ENCODE measurements around the gene TTC28.

Gene TTC28

DNA sequence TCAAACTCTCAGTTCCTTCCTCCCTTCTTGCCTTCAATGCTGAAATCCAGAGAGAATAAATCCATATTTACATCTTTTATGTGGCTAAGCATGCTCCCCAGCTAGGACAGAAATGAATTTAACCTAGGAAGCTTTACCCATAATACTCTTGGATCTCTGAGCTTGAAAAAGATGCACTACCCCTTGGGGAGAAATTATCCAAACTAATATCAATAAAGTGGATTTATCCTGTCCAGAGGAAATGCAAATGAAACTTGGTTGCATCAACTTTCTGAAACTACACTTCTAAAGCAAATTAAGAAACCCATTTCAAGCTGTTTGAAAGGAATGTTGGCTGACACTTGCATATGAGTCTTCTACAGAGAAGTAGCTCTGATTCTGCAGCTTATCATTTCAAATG, 347.9 kb downstream of the TTC28 start:
- H3K4me3 ChIP-seq (ENCODE audit: low read depth, low read length), result no peak overlapping the region
- TF ChIP-seq, protein P1, sequence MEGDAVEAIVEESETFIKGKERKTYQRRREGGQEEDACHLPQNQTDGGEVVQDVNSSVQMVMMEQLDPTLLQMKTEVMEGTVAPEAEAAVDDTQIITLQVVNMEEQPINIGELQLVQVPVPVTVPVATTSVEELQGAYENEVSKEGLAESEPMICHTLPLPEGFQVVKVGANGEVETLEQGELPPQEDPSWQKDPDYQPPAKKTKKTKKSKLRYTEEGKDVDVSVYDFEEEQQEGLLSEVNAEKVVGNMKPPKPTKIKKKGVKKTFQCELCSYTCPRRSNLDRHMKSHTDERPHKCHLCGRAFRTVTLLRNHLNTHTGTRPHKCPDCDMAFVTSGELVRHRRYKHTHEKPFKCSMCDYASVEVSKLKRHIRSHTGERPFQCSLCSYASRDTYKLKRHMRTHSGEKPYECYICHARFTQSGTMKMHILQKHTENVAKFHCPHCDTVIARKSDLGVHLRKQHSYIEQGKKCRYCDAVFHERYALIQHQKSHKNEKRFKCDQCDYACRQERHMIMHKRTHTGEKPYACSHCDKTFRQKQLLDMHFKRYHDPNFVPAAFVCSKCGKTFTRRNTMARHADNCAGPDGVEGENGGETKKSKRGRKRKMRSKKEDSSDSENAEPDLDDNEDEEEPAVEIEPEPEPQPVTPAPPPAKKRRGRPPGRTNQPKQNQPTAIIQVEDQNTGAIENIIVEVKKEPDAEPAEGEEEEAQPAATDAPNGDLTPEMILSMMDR (IDR thresholded peaks at IDR 0.05; ENCODE audit: borderline replicate concordance, insufficient read depth, low read depth, low read length), result no peak

DNA sequence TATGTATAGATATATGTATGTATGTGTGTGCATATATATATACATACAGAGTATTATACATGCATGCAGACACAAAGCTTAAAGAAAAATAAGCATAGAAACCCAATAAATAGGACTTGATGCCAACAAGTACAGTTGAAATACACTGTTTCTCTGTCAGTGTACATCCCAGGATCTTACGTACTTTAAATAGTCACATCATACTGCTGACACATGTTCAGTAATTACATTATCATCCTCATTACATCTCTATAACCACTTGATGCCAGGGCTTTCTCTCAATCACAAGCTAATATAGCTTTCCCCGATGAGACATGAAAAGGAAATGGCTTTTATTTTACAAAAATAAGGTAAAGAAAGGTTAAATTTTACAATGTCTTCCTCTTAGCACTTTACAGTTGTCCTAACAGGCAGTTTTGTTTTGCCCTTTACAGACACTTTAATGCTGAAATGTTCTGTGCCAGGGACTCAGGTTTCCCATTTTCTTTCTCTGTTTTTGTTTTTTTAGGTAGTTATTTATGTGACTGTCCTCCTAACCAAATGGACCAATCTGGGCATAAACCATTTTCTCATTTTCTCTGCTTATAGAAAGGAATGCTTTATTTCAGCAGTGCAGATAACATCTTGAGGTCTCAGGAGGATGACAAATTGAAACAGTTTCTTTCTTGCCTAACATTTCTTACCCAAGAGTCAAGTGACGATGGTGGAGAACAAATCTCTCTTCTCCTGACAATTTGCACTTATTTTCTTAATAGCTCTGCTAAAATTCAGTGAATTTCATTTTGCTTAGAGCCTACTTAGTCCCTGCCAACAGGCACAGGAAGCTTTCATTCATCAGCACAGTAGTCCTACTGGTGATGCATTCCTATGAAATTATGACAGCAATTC, 350.2 kb downstream of the TTC28 start:
- no peak overlapping the region for H3K4me3 ChIP-seq (ENCODE audit: low read depth, low read length)
- TF ChIP-seq, protein P1 (IDR thresholded peaks at IDR 0.05; ENCODE audit: borderline replicate concordance, insufficient read depth, low read depth, low read length), result no peak

DNA sequence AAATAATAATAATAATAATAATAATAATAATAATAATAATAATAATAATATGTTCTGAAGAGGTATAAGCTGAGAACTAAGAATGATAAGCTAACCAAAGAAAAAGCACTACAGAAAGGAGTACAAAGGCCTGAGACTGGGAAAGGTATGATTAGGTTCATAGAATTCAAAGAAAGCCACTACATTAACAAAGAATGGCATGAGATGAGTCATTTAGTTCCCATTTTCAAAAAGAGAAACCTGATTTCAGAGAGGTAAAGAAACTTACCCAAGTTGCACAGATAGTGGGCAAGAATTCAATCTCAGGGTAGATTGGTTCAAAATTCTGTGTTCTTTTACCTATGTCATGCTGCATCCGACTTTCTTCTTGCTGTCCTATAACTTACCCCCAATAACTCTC, 350.9 kb downstream of the TTC28 start:
- no peak overlapping the region for H3K4me3 ChIP-seq (ENCODE audit: low read depth, low read length)
- TF ChIP-seq, protein P1 (IDR thresholded peaks at IDR 0.05; ENCODE audit: borderline replicate concordance, insufficient read depth, low read depth, low read length), result no peak

DNA sequence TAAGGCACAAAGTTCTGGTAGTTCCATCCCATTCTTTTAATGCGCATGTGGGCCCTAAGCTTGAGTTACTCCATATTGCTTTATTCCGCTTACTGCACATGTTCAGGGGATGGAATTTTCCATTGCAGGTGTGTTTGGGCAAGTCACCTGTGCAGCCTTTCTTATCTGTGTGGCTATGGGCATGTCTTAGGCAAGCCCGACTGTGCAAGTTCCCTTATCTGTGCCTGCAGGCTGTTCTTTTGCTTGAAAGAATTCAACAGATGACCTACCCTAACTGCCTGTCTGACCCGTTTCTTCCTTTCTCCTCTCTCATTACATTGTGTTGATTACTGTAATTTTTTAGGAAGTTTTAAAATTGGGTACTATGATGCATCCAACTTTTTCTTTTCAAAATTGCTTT, 363.6 kb downstream of the TTC28 start:
- TF ChIP-seq, protein P1 (IDR thresholded peaks at IDR 0.05; ENCODE audit: borderline replicate concordance, insufficient read depth, low read depth, low read length), result no peak
- no peak overlapping the region for H3K4me3 ChIP-seq (ENCODE audit: low read depth, low read length)

DNA sequence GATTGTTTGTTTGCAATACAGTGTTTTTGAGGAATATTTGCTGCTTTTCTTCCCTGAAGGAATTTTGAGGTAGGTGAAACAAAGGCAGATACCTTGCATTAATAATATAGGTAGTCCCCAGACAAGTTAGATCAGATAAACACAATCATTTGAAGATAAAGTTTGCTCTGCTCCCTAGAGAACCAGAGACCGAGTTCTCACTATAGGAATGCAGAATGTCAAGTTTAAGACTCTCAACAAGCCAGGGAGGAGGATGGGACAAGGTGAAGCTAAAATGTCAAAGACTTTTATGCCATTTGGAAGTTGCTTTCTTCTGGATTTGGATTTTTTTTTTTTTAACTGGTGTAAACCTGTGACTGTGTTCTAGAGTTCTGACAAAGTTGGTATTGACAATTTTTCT, 364.7 kb downstream of the TTC28 start:
- H3K4me3 ChIP-seq (ENCODE audit: low read depth, low read length), result no peak overlapping the region
- TF ChIP-seq, protein P1 (IDR thresholded peaks at IDR 0.05; ENCODE audit: borderline replicate concordance, insufficient read depth, low read depth, low read length), result no peak

DNA sequence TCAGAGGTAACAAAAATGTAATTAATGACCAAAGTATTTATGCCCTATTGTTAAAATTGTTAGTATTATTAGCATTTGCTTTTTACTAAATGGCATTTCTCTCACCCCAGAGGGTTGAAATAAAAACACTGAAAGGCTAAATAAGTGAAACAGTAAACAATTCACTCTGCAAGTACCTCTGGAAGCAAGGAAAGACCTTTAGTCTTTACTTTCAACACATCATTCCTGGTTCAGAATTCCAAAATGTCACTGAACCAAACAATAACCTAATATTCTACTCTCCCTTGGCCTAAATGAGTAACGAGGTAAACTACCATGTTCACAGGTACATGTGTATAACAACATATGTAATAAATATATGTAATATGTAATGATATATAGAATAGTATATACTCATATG, 369.3 kb downstream of the TTC28 start:
- H3K4me3 ChIP-seq (ENCODE audit: low read depth, low read length), result no peak overlapping the region
- TF ChIP-seq, protein P1 (IDR thresholded peaks at IDR 0.05; ENCODE audit: borderline replicate concordance, insufficient read depth, low read depth, low read length), result no peak

DNA sequence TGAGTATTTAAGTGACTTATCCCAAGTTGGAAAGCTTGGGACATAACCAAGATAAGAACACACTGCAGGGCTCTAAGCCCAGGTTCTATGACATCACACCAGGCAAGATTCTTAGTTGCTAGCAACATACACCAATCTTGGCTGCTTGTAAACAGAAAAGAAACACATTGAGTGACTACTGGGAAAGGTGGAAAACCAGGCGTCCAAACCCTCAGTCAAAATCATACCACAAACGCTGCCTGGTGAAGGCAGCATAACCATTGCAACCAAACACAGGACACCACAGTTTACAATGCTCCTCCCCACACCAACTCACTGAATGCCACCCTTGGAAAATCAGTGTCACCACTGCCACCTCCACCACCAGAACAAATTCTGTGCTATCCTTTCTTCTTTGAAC, 379.9 kb downstream of the TTC28 start:
- TF ChIP-seq, protein P1 (IDR thresholded peaks at IDR 0.05; ENCODE audit: borderline replicate concordance, insufficient read depth, low read depth, low read length), result no peak
- no peak overlapping the region for H3K4me3 ChIP-seq (ENCODE audit: low read depth, low read length)

Data from GM12875 (cell line).